HepG2 (cell line): ENCODE measurements around the gene ARL10. TPM values are rescaled to one million over a fixed set of nuclear protein-coding genes. Genes with fewer than 3 reads are reported as not detected.
A peak's percentile ranks its signal among the peaks of the same experiment; 100 is the strongest.

Experiments
- CCAR2 ChIP-seq: fragments of 200-400 bp; formaldehyde crosslinking; optimal IDR thresholded peaks from 2 replicates; pipeline ENCODE3; 2018; ENCODE audit warnings: low read depth, mild to moderate bottlenecking, low read length, moderate library complexity
- KIAA2018 ChIP-seq: sonication (generic); formaldehyde crosslinking; IDR thresholded peaks from 2 replicates; pipeline ENCODE4 v1.5.0; 2020; ENCODE audit warnings: mild to moderate bottlenecking, missing genetic modification reagents, borderline replicate concordance
- MAZ ChIP-seq, 2 experiments: sonication (generic) in 1 of 2; formaldehyde crosslinking in 1 of 2; IDR thresholded peaks; 2 replicates each; pipeline versions ENCODE4 v1.5.0 to v1.6.1; 2012 to 2020; ENCODE audit warnings: low read depth in 2 of 2, mild to moderate bottlenecking in 2 of 2, borderline replicate concordance in 1 of 2, improper control_type of control experiment in 1 of 2, low read length in 1 of 2, missing genetic modification reagents in 1 of 2, moderate library complexity in 1 of 2
- MBD4 ChIP-seq: IDR thresholded peaks from 2 replicates; pipeline ENCODE4 v1.6.1; 2012; ENCODE audit warnings: low read length, inconsistent platforms, borderline replicate concordance
- PBX2 ChIP-seq: IDR thresholded peaks from 2 replicates; pipeline ENCODE4 v1.6.1; 2016; ENCODE audit warnings: control low read depth
- PLRG1 ChIP-seq: fragments of 450-650 bp; conservative IDR thresholded peaks from 2 replicates; pipeline ENCODE4 v1.6.1; 2016
- REPIN1 ChIP-seq: sonication (generic); formaldehyde crosslinking; IDR thresholded peaks from 2 replicates; pipeline ENCODE4 v1.8.0; 2022; ENCODE audit warnings: missing genetic modification reagents, low read depth, mild to moderate bottlenecking, borderline replicate concordance
- ZFX ChIP-seq: sonication (generic); formaldehyde crosslinking; IDR thresholded peaks from 2 replicates; pipeline ENCODE4 v1.4.0; 2020; ENCODE audit warnings: mild to moderate bottlenecking, low read depth, missing genetic modification reagents, moderate library complexity
- ZNF276 ChIP-seq: sonication (generic); formaldehyde crosslinking; IDR thresholded peaks from 2 replicates; pipeline ENCODE4 v1.4.0; 2020; ENCODE audit warnings: mild to moderate bottlenecking, low read depth, missing genetic modification reagents
- ZNF710 ChIP-seq: sonication (generic); formaldehyde crosslinking; IDR thresholded peaks from 2 replicates; pipeline ENCODE4 v1.5.0; 2020; ENCODE audit warnings: mild to moderate bottlenecking, missing genetic modification reagents, borderline replicate concordance
- ZNF720 ChIP-seq: sonication (generic); formaldehyde crosslinking; IDR thresholded peaks from 2 replicates; pipeline ENCODE4 v1.4.0; 2020; ENCODE audit warnings: missing genetic modification reagents
- ZNF839 ChIP-seq: sonication (generic); formaldehyde crosslinking; IDR thresholded peaks from 2 replicates; pipeline ENCODE4 v1.4.0; 2020; ENCODE audit warnings: missing genetic modification reagents, mild to moderate bottlenecking, borderline replicate concordance
- polyA plus RNA-seq, 8 experiments: library from polyadenylated mRNA; depleted of rRNA in 3 of 8; stranded (reverse) in 7 of 8; unstranded in 1 of 8; fragments of >200 nt; fragmentation: Illumina TruSeq in 4 of 8; extraction: Trizol in 4 of 8; gene quantifications; 2 replicates each; pipeline versions ENCODE4 v1.2.1 to v1.2.3, GENCODE V29; 2011 to 2016; ENCODE audit warnings: low read depth in 4 of 8, missing spikeins in 1 of 8, mixed read lengths in 1 of 8; ENCODE audit not compliant: insufficient read depth in 1 of 8
- total RNA-seq, 5 experiments: library from RNA; depleted of rRNA; stranded (reverse); fragments of >200 nt; fragmentation: Illumina TruSeq; extraction: Trizol; gene quantifications; 2 replicates each; pipeline ENCODE4 v1.2.3, GENCODE V29; 2016; ENCODE audit warnings: low read depth in 1 of 5

Gene ARL10
- total and polyA plus RNA-seq, 2 of the 13 experiments (the other 11 are each of a cell fraction or from before 2014, with no cell fraction given), result 0.18 to 0.50 TPM

GRCh38 chr5:176361437-176362232 lies 3.7 kb upstream of the ARL10 start, which contains the start of gene KIAA1191 (continued):
- TF ChIP-seq ZNF720 (no peak), MBD4 (no peak), PLRG1 (no peak), MAZ (IDR thresholded peaks at IDR 0.05; ENCODE audit: borderline replicate concordance, low read depth, low read length) (peak; percentile 54; the same call in 1 of the 2 replicates), MAZ (CRISPR knock-in tag; IDR thresholded peaks at IDR 0.05; ENCODE audit: low read depth) (peak; percentile 63; the same call in 1 of the 2 replicates), ZNF839 (CRISPR knock-in tag) (0 out of 2 replicates have a peak, but pooled peaks have one; percentile 54), REPIN1 (no peak; the same call in 1 of the 2 replicates), ZNF276 (CRISPR knock-in tag) (no peak), PBX2 (no peak), ZNF710 (CRISPR knock-in tag) (peak; percentile 39; the same call in 1 of the 2 replicates), KIAA2018 (no peak), ZFX (CRISPR knock-in tag) (peak; percentile 99), CCAR2 (no peak)
